Mesendoderm (in vitro differentiated cells): ENCODE results near the gene IER3.

Experiments used
- DNase-seq: peaks from one replicate; pipeline ENCODE4 v3.0.0; 2013
- H2AK5ac ChIP-seq: 2 replicates; pipeline ENCODE4 v1.6.1; 2013; ENCODE audit warnings: low read length, inconsistent platforms
- H2BK120ac ChIP-seq: 2 replicates; pipeline ENCODE4 v1.6.1; 2013; ENCODE audit warnings: low read depth, mild to moderate bottlenecking, low read length, moderate library complexity, mixed read lengths
- H2BK15ac ChIP-seq: replicated peaks from 2 replicates; pipeline ENCODE4 v1.6.1; 2013; ENCODE audit warnings: low read depth, mild to moderate bottlenecking, moderate library complexity
- H2BK5ac ChIP-seq: 2 replicates; pipeline ENCODE4 v1.6.1; 2013; ENCODE audit warnings: low read length, inconsistent platforms
- H3K18ac ChIP-seq: 2 replicates; pipeline ENCODE4 v1.6.1; 2013; ENCODE audit warnings: mild to moderate bottlenecking, low read length, mixed read lengths
- H3K23ac ChIP-seq: one replicate; pipeline ENCODE4 v1.6.1; 2013; ENCODE audit warnings: low read length
- H3K27ac ChIP-seq: 2 replicates; pipeline ENCODE4 v1.5.1; 2013; ENCODE audit warnings: low read depth, mild to moderate bottlenecking, inconsistent platforms, low read length, moderate library complexity
- H3K27me3 ChIP-seq: 2 replicates; pipeline ENCODE4 v1.6.1; 2013; ENCODE audit warnings: low read length, control low read depth, mild to moderate bottlenecking, inconsistent platforms; ENCODE audit not compliant: insufficient read depth, poor library complexity
- H3K36me3 ChIP-seq: 2 replicates; pipeline ENCODE4 v1.6.1; 2013; ENCODE audit warnings: low read length, inconsistent platforms; ENCODE audit not compliant: control insufficient read depth, insufficient read depth
- H3K4ac ChIP-seq: one replicate; pipeline ENCODE4 v1.6.1; 2013; ENCODE audit warnings: low read depth, mild to moderate bottlenecking, low read length, moderate library complexity
- H3K4me1 ChIP-seq: 2 replicates; pipeline ENCODE4 v1.6.1; 2013; ENCODE audit warnings: low read depth, low read length, inconsistent platforms; ENCODE audit not compliant: control insufficient read depth
- H3K4me2 ChIP-seq: 2 replicates; pipeline ENCODE4 v1.6.1; 2013; ENCODE audit warnings: low read length
- H3K4me3 ChIP-seq: 2 replicates; pipeline ENCODE4 v1.5.1; 2013; ENCODE audit warnings: mild to moderate bottlenecking, low read length
- H3K56ac ChIP-seq: one replicate; pipeline ENCODE4 v1.6.1; 2013; ENCODE audit warnings: low read length
- H3K79me1 ChIP-seq: 2 replicates; pipeline ENCODE4 v1.6.1; 2013; ENCODE audit warnings: low read length, inconsistent platforms
- H3K79me2 ChIP-seq: 2 replicates; pipeline ENCODE4 v1.6.1; 2013; ENCODE audit warnings: mild to moderate bottlenecking, low read length; ENCODE audit not compliant: control insufficient read depth, insufficient read depth
- H3K9ac ChIP-seq: 2 replicates; pipeline ENCODE4 v1.6.1; 2013; ENCODE audit warnings: low read length, inconsistent platforms
- H4K5ac ChIP-seq: one replicate; pipeline ENCODE4 v1.6.1; 2013; ENCODE audit warnings: low read length
- H4K8ac ChIP-seq: one replicate; pipeline ENCODE4 v1.6.1; 2013; ENCODE audit warnings: low read depth, mild to moderate bottlenecking, control low read depth, low read length, moderate library complexity
- WGBS: extraction: QIAGEN DNeasy Blood & Tissue Kit; methylation state at CpG from one replicate; pipeline ENCODE4 v1.1.7; 2013; ENCODE audit warnings: low lambda C conversion rate, missing lambda C conversion rate; ENCODE audit not compliant: insufficient coverage; ENCODE audit errors: extremely low coverage; 5-methylcytosine and 5-hydroxymethylcytosine counted together

IER3 gene

DNA sequence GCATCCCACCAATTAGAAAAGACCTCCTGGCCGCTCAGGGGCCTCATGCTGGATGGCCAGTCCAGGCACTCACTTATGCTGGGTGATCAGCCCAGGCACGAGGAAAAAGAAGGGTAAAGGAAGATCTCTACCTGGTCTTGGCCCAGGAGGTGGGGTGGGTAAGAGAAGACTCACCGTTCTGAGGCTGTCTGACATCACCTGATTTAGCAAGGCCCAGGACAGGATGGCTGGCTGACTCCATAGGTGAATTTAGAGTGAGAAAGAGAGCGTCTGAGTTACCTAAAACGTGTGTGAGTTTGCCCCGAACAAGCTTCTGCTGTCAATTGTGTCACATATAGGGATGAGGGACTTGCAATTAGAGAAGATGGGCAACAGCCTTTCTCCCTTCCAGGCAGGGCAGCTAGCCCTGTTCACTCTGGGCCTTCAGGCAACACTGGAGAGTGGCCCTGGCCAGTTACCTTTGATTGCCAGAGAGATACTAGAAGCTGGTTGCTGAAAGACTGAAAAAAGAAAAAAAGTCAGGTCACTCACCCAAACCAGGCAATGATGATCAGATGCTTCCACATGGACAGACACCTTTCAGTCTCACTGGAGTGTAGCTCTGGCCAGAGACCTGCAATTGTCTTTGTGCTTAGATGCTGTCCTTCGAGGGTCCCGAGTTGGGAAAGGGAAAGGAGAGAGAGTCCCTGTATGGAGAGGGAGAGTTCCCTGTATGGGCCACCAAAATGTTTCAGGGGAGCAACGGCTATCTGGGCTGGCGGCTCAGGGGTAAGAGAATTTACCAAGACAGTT lies 35.7 kb upstream of the IER3 start:
- Histone ChIP-seq H3K27ac (no peak overlapping the region), H3K79me1 (no peaks in the 10 kb centered on the region), H3K36me3 (no peaks in the 10 kb centered on the region), H3K9ac (no peak overlapping the region), H3K56ac (no peak overlapping the region), H3K79me2 (no peaks in the 10 kb centered on the region), H2AK5ac (no peak overlapping the region), H3K23ac (no peak overlapping the region), H4K5ac (no peak overlapping the region), H3K27me3 (no peaks in the 10 kb centered on the region), H3K18ac (peak overlapping the region; percentile 20), H2BK5ac (peak overlapping the region; percentile 23), H3K4me1 (peaks cover 4% of the 10 kb centered on the region), H3K4ac (no peak overlapping the region), H4K8ac (no peak overlapping the region), H3K4me3 (no peak overlapping the region), H2BK15ac (no peak overlapping the region), H3K4me2 (no peak overlapping the region), H2BK120ac (no peak overlapping the region)
- no CpG with 5 or more reads among the region's 10 CpGs for WGBS
- no peak for DNase-seq

DNA sequence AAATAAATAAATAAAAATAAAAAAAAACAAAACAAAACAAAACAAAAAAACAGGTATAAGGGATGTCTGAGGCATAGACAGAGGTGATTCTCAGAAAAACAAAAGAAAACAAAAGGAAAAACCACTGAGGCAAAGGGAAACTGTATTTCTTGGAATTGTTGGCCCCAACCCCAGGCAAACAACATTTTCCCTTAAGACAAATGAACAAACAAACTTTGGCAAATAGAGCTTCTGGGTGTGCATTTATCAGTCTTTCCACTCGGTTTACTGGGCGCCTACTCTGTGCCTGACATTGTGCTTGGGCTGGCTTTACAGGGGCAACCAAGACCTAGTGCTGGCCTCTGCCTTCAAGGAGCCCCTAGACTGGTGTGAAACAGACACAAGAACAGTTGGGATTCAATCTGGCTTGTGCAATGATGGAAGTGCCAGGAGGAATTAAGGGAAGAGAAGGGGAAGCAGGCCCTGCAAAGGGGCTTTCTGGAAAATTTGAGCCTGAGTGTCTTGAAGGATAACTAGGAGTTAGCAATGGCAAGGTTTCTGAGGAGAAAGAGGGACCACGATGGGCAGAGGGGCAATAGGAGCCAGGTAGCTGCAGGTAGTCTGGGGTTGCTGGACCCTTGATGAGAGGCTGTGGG lies 33.8 kb upstream of the IER3 start:
- Histone ChIP-seq H4K8ac (no peak overlapping the region), H3K27ac (no peak overlapping the region)

DNA sequence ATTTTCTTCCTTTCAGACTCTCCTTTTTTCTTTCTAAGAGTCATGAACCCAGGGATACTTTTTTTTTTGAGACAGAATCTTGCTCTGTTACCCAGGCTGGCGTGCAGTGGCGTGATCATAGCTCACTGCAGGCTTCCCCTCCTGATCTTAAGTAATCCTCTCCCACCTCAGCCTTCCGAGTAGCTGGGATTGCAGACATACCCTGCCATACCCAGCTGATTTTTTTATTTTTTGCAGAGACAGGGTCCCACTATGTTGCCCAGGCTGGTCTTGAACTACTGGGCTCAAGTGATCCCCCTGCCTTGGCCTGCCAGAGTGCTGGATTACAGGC lies 32.8 kb upstream of the IER3 start:
- Histone ChIP-seq H4K8ac (no peak overlapping the region), H3K79me1 (no peaks in the 10 kb centered on the region), H3K27me3 (no peaks in the 10 kb centered on the region), H4K5ac (no peak overlapping the region), H3K4ac (no peak overlapping the region), H2BK5ac (no peak overlapping the region), H3K4me1 (peaks cover 4% of the 10 kb centered on the region), H2BK15ac (no peak overlapping the region), H3K79me2 (no peaks in the 10 kb centered on the region), H3K27ac (no peak overlapping the region), H3K4me3 (no peak overlapping the region), H3K23ac (no peak overlapping the region), H3K18ac (no peak overlapping the region), H2AK5ac (no peak overlapping the region), H2BK120ac (no peak overlapping the region), H3K9ac (no peak overlapping the region), H3K36me3 (no peaks in the 10 kb centered on the region), H3K4me2 (no peak overlapping the region), H3K56ac (no peak overlapping the region)
- no peak for DNase-seq
- no CpG with 5 or more reads among the region's 3 CpGs for WGBS

More for the DNA sequence above, 33.8 kb upstream of the IER3 start:
- WGBS: no CpG with 5 or more reads among the region's 3 CpGs
- Histone ChIP-seq H2BK5ac (no peak overlapping the region), H3K4ac (no peak overlapping the region), H3K4me3 (no peak overlapping the region), H3K79me2 (no peaks in the 10 kb centered on the region), H4K5ac (no peak overlapping the region), H3K4me2 (no peak overlapping the region), H3K23ac (no peak overlapping the region), H2BK15ac (peak overlapping the region; percentile 61), H2AK5ac (no peak overlapping the region), H3K36me3 (no peaks in the 10 kb centered on the region), H3K27me3 (no peaks in the 10 kb centered on the region), H3K9ac (no peak overlapping the region), H3K18ac (peak overlapping the region; percentile 13), H3K4me1 (peaks cover 4% of the 10 kb centered on the region), H3K56ac (no peak overlapping the region), H2BK120ac (no peak overlapping the region), H3K79me1 (no peaks in the 10 kb centered on the region)
- DNase-seq: no peak

DNA sequence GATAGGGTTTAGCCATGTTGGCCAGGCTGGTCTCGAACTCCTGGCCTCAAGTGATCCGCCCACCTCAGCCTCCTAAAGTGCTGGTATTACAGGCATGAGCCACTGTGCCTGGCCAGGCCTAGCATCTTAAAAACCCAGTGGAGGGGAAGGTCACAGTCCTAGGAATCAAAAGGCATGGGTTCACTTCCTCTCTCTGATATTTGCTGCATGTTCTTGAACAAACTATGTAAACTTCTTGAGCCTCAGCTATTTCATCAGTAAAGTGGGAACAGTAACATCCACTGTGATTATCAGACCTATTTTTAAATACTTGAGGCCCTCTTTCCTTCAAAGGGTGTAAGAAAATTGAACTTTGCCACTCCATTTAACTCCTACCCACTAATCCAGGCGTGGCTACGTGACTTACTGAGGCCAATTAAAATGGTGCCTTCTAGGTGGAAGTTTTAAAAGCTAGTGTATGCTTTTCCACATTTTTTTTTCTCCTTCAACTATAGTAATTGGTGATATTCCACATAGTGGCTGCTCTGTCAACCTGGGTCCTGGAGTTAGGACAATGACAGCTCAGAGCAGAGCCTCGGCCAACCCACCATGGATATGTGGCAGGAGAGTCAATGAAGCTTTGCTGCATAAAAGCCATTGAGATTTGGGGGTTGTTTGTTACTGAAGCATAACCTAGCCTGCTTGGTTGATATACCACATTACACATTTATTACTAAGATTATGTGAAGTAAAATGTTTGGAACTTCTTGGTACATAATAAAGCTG lies 32.2 kb upstream of the IER3 start:
- WGBS: no CpG with 5 or more reads among the region's 5 CpGs
- no peak overlapping the region for H3K4me3 ChIP-seq
- no peak overlapping the region for H4K8ac ChIP-seq
- no peaks in the 10 kb centered on the region for H3K36me3 ChIP-seq
- DNase-seq: no peak
- H3K23ac ChIP-seq: no peak overlapping the region
- H3K4ac ChIP-seq: no peak overlapping the region
- no peak overlapping the region for H2BK5ac ChIP-seq
- no peak overlapping the region for H3K4me2 ChIP-seq
- no peak overlapping the region for H2BK120ac ChIP-seq
- H4K5ac ChIP-seq: no peak overlapping the region
- no peaks in the 10 kb centered on the region for H3K27me3 ChIP-seq
- no peak overlapping the region for H3K27ac ChIP-seq
- no peak overlapping the region for H3K18ac ChIP-seq
- H3K79me1 ChIP-seq: no peaks in the 10 kb centered on the region
- H3K9ac ChIP-seq: no peak overlapping the region
- no peak overlapping the region for H3K56ac ChIP-seq
- H2AK5ac ChIP-seq: no peak overlapping the region
- peaks cover 4% of the 10 kb centered on the region for H3K4me1 ChIP-seq
- no peak overlapping the region for H2BK15ac ChIP-seq
- no peaks in the 10 kb centered on the region for H3K79me2 ChIP-seq

DNA sequence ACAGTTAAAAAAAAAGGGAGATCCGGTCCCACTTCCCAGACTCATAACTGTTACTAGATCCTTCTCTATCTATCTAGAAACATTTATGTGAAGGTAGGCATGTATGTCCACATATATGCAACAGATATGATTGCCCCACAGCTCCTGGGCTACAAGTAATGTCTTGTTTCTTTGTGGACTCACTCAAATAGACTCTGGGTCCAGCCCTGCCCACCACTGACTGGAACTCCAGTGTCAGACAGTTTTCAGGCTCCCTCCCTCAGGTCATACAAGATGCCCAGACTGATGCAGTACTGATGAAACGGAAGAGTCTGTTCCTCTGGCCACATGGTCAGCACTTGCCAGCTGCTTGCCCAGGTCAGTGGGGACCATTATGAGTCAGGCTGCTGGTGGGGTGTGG lies 30.8 kb upstream of the IER3 start:
- DNase-seq: no peak
- peak overlapping the region; percentile 52 for H2BK5ac ChIP-seq
- H3K79me2 ChIP-seq: no peaks in the 10 kb centered on the region
- H3K4ac ChIP-seq: no peak overlapping the region
- no peak overlapping the region for H3K23ac ChIP-seq
- no peak overlapping the region for H3K56ac ChIP-seq
- H3K9ac ChIP-seq: no peak overlapping the region
- H3K36me3 ChIP-seq: no peaks in the 10 kb centered on the region
- no peak overlapping the region for H3K18ac ChIP-seq
- peak overlapping the region; percentile 72 for H2AK5ac ChIP-seq
- H2BK120ac ChIP-seq: no peak overlapping the region
- H3K4me1 ChIP-seq: peaks cover 4% of the 10 kb centered on the region
- H3K27me3 ChIP-seq: no peaks in the 10 kb centered on the region
- WGBS: no CpG with 5 or more reads among the region's 2 CpGs
- H3K4me3 ChIP-seq: no peak overlapping the region
- H2BK15ac ChIP-seq: no peak overlapping the region
- H3K27ac ChIP-seq: no peak overlapping the region
- H4K5ac ChIP-seq: no peak overlapping the region
- no peak overlapping the region for H4K8ac ChIP-seq
- H3K79me1 ChIP-seq: no peaks in the 10 kb centered on the region
- H3K4me2 ChIP-seq: no peak overlapping the region
